ENCODE data around the gene TXNL1.
A peak's percentile ranks its signal among the peaks of the same experiment; 100 is the strongest.
"Not testable (repeated sequence)": the region's sequence is repeated elsewhere in the genome, so short reads cannot be mapped to it uniquely, and the experiment has no call there.

Gene TXNL1

DNA sequence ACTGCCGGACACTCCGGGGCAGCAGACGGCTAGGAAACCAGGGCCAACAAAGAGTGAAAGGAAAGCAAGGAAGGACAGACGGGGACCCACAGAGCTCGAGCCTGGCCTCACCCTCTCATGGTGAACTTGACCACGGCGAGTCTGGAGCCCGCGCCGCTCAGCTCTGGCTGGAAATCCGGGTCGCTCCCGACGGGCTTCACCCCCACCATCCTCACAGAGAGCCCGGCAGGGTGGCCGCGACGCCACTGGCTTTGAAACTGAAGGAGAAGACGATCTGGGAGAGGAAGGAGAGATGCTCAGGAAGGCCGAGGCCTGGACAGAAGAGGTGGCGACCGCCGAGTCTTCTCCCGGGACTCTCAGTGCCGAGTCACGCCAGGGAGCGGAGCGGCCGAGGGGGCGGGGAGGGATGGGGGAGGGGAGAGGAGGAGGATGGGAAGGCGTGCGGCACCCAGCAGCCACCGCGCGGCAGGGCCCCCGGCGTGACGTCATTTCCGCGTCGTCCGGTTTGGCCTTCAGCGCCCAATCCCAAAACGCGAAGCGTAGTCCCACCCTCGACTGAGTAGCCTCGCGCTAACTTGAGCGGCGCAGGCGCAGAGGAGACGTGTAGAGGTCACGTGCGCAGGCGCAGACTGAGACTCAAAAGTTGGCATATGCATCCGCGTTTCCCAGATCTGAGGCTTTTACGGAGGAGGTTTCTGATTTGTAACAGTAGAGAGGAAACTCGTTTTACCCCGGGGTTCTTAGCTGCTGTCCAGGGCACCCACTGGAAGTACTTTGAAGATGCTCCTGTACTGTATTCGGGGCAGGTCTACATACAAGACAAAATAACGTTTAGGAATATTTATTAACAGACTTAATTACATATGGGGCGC, at the start of gene TXNL1:
Gene TXNL1 (minus strand): TSS at position 361 of the 872 bp plus-strand sequence. CDS start 152 bp downstream, at position 209.
- peak; percentile 99 for DNase-seq (ENCODE audit: low read depth in 2 of 2)

DNA sequence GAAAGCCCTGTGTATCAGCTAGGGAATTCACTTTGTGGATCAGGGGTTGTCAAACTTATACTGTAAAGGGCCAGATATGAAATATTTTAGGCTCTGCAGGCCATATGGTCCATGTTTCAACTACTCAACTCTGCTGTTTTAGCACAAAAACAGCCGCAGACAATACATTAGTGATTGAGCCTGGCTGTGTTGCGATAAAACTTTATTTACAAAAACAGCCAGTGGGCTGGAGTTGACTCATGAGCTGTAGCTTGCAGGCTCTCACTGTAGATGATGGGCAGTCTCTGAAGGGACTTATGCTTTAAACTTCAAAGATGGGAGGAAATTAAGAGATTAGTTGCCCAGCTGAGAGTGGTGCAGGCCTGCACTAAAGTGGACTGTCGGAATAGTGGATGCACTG, 45.9 kb upstream of the TXNL1 start:
- DNase-seq (ENCODE audit: low read depth in 2 of 2): no peak

DNA sequence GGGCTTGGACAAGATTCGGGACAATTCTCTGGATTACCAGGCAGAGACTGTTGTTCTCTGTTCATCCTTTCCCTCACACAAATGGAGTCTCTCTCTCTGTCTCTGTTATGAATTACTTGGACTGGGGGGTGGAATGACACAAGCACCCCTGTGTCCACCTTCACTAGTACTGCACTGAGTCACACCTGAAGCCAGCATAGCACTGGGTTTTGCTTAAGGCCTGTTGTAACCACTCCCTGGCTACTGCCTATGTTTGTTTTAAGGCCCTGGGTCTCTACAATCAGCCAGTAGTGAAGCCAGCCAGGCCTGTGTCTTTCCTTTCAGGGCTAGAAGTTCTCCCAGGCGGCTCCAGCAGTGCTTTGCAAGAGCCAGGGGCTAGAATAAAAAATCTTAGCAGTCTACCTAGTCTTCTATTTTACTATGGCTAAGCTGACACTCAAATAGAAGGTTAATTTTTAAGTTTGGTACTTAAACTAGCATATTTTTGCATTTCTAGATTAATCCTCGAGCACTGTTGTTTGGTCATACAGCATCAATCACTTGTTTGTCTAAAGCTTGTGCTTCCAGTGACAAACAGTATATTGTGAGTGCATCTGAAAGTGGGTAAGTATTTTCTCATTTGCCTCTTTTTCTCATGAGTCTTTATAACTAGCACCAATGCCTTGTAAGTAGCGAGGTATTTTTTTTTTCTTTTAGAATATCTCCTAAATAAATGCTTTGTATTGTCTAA, 40.6 kb upstream of the TXNL1 start:
- DNase-seq (ENCODE audit: low read depth in 2 of 2): no peak

DNA sequence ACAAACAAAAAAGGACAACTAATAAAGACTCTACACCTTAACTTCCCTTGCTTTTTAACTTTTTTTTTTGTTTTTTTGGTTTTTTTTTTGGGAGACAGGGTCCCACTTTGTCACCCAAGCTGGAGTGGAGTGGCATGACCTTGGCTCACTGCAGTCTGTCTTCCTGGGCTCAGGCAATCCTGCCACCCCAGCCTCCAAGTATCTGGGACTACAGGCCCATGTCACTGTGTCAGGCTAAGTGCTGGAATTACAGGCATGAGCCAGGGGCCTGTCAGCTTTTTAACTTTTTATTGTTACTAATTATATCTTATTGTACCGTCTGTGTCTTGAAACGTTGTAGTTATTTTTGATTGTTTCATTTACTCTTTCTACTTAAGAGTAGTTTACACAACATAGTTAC, 38.2 kb upstream of the TXNL1 start:
- no peak for DNase-seq (ENCODE audit: low read depth in 2 of 2)

DNA sequence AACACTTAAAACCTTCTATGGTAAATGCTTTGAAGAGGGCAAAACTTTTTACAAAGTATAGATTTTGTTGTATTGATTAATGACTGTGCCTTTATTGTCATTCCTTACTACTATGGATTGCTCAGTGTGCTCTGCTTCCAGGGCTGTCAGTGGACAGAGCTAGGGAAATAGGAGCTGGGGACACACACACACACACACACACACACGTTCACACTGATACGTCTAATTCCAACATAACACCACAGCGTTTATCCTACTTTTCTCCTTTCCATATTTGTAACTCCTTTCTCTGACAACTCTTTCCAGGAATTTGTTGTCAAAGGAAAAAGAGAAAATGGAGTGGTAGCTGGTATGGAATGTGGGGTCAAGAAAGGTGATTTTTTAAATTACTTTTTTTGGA, 34.6 kb upstream of the TXNL1 start:
- DNase-seq (ENCODE audit: low read depth in 2 of 2): no peak

DNA sequence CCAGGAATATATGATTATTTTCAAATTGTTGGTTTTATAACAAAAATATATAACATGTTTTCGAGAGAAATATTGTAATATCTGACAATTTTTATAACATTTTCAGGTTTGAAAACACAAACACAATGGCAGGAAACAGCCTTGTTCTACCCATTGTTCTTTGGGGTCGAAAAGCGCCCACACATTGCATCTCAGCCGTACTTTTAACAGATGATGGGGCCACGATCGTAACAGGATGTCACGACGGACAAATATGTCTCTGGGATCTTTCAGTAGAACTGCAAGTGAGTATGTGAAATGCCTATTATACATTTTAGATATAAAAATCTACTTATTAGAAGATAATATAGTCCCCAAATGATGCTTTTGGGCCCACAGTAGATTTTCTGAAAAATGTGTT, 34.0 kb upstream of the TXNL1 start:
- DNase-seq (ENCODE audit: low read depth in 2 of 2): no peak

DNA sequence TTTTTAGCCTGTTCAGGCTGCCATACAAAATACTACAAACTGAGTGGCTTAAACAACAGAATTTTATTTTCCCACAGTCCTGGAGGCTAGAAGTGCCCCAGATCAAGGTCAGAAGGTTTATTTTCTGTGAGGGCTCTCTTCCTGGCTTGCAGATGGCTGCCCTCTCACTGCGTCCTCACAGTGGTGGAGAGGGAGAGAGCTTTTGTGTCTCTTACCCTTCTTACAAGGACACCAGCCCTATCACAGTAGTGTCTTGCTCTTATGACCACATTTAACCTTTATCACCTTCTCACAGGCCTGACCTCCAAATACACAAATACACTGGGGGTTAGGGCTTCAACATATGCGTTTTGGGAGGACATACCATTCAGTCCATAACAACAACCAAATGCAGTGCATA, 24.5 kb upstream of the TXNL1 start:
- DNase-seq (ENCODE audit: low read depth in 2 of 2): no peak

DNA sequence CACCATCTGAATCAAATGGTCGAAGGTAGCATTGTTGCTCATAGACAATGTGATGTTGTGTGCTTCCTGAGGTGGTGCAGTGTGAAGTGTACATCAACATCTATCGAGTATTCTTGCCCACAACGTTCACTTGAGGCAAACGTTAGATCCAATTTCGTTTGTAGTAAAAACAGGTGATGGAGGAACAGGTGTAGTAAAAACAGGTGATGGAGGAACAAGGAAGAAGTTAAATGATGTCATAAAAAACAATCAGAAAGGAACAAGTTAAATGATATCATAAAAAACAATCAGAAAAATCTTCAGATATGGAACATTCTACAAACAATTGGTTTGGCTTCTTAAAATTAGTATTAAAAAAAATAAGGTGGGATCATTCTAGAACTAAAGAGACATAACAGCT, 24.1 kb upstream of the TXNL1 start:
- DNase-seq (ENCODE audit: low read depth in 2 of 2): no peak

DNA sequence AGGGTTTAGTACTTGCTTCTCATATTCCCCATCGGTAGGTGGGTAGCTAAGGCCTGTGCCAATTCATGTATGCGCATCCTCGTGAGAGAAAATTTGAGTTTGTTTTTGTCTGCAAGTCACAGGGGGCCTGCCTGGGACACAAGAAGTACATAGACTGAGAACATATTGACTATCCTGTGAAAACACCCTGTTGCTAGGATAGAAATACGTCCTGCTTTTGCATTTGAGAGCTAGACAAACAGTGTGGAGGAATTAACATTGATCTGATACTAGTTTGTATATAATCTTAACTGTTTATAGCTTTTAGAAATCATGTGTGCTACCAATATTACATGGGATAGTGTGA, 23.6 kb upstream of the TXNL1 start:
- no peak for DNase-seq (ENCODE audit: low read depth in 2 of 2)

DNA sequence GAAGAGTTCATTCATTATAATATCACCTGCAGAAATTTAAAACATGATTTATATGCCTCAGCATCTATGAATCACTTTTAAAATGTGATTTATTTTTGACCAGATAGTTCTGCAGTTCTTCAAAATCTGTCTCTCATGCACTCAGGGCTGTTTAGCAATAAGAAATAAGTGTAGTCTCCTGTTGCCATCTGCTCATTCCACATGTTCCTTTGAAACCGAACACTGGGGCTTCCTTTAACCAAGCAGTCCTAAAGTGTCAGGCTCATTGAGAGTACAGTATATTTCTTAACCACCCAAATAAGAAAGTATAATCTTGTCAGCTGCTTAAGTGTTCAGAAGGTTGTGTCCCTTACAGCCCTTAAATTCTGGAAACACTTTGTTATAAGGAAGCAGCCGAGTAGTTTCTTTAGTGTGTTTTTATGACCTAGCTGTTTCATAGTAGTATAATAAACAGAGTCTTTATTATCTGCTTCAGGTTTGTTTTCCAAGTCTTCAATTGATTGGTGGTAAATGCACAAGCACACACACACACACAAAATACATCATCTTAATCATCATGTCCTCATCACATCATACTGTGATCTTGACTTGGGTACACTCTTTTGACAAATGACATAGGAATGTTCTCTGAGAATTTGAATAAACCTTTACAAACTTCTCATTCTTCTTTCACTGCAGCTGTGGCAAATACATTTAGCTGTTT, 23.1 kb upstream of the TXNL1 start:
- no peak for DNase-seq (ENCODE audit: low read depth in 2 of 2)

DNA sequence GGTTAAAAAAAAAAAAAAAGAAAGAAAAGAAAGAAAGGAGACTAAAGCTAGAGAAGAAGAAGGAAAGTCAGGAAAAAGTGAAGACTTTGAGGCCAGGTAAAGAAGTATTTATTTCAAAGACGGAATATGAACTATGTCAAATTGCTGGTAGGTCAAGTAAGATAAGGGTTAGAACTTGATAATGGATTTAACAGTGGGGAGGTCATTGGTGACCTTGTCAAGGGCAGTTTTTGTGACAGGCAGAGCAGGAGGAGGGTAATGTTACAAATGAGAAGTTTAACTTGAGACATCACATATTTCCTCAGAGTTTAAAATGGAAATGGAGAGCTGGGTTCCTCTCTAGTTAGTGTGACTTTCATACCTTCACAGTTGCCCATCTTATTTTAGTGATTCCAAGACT, 22.3 kb upstream of the TXNL1 start:
- no peak for DNase-seq (ENCODE audit: low read depth in 2 of 2)

DNA sequence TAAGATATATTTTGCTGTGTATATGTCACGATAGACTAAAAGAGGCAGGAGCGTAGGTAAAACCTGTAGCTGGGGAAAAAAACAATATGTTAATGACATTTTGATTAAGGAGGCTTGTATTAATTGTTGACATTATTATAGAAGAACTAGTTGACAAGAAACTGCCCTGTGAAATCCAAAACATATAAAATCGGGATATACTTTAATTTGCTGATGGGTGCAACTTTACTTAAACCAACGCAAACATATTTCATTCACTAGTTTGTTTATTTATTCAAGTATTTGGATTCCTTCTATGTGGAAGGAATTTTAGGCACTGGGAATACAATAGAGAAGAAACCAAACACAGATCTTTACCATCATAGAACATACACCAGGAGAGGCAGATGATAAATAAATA, 20.7 kb upstream of the TXNL1 start:
- no peak for DNase-seq (ENCODE audit: low read depth in 2 of 2)

DNA sequence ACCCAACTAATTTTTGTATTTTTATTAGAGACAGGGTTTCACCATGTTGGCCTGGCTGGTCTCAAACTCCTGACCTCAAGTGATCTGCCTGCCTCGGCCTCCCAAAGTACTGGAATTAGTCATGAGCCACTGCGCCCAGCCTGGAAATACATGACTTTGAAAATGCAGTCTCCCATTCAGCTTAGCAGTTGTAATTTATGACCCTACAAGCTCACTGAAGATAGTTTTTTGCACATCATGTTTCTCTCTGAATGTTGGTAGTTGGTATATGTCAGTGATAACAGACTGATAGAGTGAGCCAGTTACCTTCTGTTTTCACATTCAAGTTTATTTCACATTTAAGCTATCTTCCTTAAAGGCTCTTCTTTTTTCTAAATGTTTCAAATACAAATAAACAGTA, 19.9 kb upstream of the TXNL1 start:
- DNase-seq (ENCODE audit: low read depth in 2 of 2): no peak

DNA sequence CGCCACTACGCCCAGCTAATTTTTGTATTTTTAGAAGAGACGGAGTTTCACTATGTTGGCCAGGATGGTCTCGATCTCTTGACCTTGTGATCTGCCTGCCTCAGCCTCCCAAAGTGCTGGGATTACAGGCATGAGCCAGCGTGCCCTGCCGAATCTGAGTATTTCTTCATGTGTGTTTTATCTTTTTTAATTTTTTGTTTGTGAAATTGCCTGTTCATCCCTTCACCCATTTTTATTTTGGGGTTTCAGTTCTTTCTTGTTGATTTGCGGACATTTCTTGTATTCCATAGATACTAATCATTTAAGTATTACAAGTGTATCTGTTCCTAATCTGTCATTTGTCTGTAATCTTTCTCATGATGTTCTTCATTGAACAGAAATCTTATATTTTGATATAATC, 15.9 kb upstream of the TXNL1 start:
- not testable (repeated sequence) for DNase-seq (ENCODE audit: low read depth in 2 of 2)

DNA sequence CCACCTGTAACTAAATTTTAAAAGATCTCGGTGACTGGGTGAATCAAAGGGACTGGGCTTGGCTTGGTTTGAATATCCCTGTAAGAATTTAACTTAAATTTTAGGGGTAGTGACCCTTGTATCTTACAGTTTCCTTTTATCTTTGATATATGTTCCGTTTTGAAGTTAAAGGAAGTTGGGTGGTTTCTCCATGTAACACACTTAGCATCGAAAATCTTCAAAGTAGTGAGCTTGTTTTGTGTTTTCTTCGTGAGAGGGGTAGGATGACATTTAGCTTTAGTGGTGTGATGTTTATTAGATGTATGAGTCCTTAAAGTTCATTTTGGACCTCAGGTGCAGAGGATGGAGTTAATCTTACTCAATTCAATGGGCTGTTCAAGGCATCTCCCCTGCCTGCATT, 14.4 kb upstream of the TXNL1 start:
- DNase-seq (ENCODE audit: low read depth in 2 of 2): no peak

DNA sequence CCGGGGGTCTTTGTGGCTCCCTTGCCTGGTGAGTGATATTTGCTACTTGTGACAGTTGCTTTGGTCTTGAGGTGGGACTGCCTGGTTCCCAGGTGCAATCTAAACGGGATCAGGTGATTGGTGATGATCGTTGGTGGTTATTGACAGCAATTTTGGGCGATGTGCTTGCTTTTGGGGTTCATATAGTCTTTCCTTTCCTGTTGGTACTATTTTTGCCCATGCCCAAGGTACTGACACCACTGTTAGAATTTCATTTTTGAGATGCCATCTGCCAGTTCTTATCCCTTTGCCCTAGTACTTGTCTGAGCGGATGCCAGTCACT, 13.3 kb upstream of the TXNL1 start:
- DNase-seq (ENCODE audit: low read depth in 2 of 2): no peak

DNA sequence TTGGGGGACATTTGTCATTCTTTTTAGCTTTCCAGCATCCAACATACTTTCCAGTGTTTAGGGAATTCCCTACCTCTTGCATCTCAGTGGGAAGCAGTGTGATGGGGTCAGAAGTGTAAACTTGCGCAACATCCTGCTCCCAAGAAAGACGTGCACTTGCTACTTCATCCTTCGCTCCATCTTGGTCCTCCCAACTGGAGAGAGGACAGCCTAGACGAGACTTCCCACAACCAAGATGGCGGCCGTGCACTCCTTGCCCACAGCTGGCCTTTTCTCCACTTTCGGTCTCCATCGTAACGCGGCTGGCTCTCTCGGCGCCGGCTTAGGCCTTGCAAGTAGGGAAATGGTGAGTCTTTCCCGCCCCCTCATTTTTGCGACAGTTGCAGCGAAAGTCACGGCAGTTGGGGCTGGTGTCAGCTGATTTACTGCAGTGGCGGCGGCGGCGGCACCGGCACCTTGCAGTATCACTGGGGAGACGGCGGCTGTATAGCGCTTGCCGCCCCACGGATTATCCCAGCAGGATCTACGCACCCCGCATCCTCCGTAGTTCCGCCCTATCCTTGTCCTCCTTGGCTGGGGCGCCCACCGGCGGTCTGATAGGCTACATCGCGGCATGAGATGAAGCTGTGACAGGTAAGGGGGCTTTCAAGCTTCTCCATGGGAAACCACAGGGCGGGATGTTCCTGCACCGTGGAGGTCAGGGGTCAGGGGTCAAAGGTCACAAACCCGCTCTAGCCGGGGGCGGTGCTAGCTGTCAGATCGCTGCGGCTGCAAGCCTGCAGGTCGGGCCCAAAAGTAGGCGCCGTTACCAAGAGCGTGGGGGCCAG, 12.8 kb upstream of the TXNL1 start, which contains the start of gene WDR7:
Gene WDR7 (plus strand): TSS at position 416 of the 827 bp plus-strand sequence. CDS start 21,157 bp downstream, outside the sequence.
- peak; percentile 90 to 92 for DNase-seq (ENCODE audit: low read depth in 2 of 2)

DNA sequence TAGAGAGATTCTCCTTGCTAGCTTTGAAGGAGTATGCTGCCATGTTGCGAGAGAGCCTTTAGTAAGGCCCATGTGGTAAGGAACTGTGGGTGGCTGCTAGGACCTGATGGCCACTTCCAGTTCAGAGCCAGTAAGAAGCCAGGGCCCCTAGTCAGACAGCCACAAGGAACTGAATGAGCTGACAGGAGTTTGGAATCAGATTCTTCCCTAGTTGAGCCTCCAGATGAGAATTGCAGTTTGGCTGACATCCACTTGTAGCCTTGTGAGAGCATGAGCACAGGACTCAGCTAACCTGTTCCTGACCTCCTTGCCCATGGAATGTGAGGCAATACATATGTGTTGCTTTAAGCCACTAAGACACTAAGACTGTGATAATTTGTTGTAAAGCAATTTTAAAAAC, 11.6 kb upstream of the TXNL1 start:
- no peak for DNase-seq (ENCODE audit: low read depth in 2 of 2)

DNA sequence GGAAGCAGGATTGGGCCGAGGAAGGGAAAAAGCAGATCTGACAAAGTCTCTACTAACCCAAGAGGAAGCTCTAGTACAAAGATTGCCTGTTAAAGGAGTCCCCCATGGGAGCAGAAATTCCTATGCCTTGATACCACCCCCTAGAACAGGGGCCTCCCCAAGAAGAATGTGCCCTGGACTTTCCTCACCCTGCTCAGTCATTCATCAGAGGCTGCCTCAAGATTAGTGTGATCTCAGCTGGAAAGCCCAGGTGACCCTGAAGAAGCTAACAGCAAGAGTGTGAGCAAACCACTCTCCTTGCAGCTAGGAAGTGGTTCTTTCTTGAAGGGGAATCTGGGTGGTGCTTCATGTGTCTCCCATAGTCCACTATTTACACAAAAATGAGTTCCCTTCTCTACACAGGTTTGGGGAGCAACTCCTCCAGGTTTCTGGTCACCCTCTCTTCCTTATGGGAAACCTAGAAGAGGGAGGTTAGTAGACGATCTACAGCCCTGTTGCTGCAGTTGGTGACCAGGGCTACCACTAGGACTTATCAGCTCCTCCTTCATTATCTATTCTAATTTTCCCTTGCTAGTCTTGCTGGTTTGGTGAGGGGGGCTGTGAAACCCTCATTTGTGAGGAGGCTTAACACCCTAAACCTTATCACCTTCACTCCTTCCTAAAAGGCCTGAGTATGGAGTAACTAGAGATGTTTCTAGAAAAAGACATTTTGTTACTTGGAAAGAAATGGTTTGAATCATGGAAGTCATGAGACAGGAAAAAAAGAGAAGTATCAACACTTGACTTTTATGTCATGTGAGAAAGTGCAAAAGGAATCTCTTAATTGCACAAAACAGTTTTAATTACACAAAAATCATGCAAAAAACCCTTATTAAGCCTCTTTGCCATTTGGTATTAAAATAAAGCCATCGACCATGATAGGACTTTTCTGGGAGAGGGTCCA, 9.8 kb upstream of the TXNL1 start:
- DNase-seq (ENCODE audit: low read depth in 2 of 2): no peak

DNA sequence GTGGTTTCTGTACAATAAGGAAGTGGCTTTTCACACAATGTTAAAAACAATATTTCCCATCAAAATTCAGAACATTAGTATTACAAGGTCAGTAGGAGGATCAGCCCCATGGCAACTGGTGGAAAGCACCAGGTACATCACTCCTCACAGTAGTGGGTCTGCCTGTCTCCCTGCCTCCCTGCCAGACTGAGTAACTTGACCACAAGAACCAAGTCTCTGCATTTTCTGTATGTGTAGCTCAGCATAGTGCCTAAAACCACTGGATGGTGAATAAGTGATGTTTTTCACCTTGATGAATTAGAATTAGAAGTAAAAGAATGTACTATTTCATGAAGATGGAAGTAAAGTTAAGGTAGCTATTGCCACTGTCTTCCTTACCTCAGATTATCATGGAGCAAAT, 8.7 kb upstream of the TXNL1 start:
- peak in 1 of 2 donors; percentile 34 for DNase-seq (ENCODE audit: low read depth in 2 of 2)

Data from stimulated activated CD8-positive, alpha-beta memory T cell treated with anti-CD3 and anti-CD28 coated beads, Interleukin-15, amount 100 ng/mL, for 48 hours (primary cell).